HTERT RPE-1 (cell line): Measurements from ENCODE around the gene FXYD6.

Experiments used
- in situ Hi-C: fragments of 300-500 bp; cut with MboI; formaldehyde crosslinking; loops from 4 replicates; pipeline ENCODE4 v1.14.3; 2020; ENCODE audit warnings: low sequenced_read_pairs

Gene FXYD6

DNA sequence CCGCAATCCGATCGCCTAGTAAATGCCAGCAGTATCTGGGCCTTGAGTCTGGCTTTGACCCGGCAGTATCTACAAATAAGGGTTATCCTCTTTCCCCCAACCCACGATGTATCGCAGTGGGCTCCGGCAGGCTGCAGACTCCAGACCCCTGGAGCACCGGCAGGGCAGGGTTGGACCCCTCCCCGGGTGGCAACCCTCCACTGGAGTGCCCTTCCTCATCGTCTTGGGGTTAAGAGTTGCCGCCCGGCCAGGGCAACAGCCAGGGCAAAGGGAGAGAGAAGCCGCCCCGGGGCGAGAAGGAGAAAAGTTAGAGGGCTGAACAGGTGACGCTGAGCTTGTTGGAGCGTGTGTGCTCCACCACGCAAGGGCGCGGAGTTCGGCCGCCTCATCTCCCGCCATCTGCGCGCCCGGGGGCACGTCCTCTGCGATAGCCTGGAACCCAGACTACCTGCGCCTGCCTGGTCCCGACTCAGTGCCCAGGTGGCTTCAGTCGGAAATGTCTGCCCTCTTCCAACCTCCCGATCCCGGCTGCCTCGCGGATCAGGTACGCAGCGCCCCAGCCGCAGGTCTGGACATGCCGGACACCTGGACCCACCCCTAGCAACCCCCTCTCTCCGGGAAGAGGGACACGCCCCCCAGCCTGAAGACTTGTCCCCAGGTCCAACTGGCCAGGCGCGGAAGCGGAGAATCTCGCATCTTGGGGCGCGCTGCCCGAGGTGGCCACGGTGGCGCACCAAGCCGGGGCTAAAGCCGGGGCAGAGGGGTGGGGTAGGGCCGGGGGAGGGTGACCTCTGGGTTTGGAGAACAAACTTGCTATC, 80.6 kb downstream of the FXYD6 start:
- in situ Hi-C loops = no loop called here

DNA sequence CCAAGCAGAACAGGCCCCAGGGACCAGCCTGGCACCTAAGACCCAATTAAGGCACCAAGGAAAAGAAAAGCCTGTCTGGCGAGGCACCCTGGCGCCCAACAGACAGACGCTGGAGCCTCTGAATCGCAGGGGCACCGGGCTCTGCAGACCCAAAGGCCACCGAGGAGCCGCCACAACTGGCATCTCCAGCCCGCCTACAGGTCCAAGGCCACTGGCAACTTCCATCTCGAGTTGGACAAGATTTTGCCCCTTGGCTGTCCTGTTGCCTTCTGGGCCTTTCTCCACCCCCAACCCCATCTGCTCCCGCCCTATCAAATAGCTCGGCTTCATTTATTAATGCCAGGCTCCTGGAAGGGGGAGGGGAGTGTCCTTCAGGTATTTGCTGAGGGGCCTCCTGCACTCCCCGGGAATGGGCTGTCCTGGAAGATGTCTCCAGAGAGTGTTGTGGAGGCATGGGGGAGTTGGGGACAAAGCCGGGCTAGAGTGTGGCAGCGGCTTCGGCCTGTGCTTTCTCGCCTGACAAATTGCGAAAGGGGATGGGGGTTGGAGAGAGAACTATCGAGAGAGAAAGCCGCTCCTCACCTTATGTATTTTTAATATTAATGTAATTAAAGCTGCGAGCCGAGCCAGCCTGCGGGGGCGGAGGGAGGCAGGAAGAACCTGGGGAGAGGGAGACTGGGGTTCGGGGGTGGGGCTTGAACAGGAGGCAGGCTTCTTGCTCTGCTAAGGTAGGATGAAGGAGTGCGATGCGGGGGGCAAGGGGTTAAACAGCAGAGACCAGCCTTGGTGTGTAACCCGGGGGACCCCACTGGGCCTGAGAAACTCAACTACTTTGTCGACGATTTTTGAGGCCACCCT, 81.5 kb downstream of the FXYD6 start:
- in situ Hi-C loops = no loop called here

DNA sequence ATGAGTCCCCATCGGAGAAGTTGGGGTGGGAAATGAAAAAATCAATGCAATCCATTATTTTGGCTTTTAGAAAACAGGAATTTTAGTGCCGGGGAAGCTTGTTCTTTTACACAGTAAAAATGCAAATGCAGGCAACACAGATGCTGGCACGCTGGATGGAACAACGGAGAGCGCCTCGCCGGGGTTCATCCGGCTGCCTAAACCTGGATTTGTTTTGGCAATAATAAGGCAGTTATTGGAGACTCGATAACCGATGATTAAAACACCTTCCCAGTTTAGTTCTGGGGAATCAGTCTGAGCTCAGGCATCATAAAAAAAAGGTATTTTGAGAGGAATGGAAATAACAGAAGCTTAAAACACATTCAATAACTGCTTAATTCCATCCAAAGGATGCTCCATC, 82.3 kb downstream of the FXYD6 start:
- in situ Hi-C loops = no loop called here

DNA sequence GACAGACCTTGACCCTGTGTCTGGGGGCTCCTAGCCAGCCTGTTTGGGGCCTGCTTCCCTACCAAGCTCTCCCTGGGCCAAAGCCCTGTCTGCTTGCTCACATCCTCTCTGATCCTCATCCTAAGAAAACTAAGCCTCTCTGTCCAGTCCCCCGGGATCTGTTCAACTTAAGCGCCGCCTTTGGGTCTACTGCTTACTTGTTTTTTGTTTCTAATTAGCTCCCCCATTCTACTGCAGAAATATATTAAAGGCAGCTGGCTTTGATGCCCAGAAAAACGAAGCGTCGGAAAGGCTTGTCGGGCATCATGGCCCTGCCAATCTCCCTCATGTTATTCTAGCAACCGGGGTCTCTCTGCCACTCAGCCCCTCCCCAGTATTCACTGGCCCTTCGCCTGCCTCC, 82.9 kb downstream of the FXYD6 start:
- in situ Hi-C loops = no loop called here

DNA sequence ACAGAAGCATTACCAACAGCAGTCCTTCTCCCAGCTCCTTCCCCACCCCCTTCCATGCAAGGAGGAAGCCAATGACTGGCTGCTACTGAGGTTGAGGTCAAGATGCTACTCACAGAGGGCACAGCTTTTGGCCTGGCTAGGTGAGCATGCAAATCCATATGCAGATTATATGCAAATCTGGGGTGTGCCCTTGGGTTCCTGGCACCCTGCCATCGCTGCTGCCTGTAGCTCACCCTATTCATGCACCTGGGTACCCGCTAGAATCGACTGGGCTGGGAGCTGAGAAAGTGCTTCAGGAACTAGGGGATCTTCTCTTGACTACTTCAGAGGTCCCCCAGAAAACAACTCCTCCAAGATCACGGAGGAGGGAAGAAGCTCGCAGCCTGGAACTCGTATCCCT, 83.5 kb downstream of the FXYD6 start:
- in situ Hi-C loops = no loop called here

DNA sequence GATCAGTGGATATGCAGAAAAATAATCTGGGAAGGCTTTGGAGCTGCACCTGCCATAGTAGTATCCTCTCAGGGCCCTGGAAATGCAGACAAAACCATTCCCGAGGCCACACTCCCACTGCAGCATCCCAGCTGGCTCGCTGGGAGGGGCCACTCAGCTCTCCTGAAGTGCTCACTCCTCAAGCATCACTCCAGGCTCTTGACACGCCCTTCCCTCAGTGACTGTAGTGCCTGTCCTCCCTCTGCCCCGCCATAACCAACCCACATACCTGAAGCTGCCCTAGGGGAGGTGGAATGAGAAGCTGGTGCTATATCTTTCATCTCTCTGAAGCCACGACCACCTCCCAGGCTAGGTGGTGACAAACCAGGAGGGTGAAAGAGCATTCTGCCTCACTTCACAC, 84.2 kb downstream of the FXYD6 start:
- in situ Hi-C loops = no loop called here

DNA sequence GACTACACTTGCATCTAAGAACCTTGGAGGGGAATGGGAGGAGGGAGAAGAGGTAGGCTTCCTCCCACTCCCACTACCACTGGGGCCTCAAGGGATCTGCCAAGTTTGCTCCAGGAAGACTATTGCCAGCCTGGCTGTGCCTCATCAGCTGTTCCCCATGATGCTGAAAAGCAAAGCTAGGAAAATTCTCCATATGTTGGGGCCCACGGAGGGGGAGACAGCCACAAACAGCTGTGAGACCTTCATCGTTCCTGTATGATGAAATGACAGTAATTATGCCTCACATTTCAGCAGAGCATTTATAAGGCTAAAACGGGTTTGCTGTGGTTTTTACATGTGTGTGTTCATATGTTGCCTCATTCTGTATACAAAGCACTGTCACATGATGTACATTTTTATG, 86.2 kb downstream of the FXYD6 start:
- in situ Hi-C loops = no loop called here

DNA sequence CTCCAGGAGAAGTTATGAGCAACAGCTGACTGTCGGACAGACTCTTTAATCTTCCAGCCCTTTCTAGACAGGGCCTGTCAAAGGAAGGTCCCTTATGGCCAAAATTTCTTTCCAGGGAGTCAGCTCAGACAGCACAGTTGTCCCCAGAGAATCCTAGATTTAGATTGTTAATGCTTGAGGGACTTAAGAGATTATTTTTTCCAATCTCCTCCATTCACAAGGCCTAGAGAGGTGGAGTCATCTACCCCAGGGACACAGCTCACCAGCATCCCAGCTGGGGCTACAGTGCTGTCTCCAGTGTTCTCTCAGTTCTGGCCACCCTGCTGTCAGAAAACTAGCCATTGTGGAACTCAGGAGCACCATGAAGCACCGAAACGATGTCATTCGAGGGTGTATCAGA, 87.2 kb downstream of the FXYD6 start:
- in situ Hi-C loops = no loop called here
